B cell (primary cell): ENCODE data around the gene FUS. TPM values are rescaled to one million over a fixed set of nuclear protein-coding genes. Genes with fewer than 3 reads are reported as not detected.

ENCODE experiments used
- ATAC-seq: fragments of 200-7000 bp; cut with Tn5 transposase; one replicate; pipeline ENCODE4 v1.10.0; 2021; ENCODE audit warnings: low read depth, mild to moderate bottlenecking, moderate number of reproducible peaks, moderate library complexity
- CTCF ChIA-PET: fragments of 350-600 bp; sonication (Branson Sonifier 250); formaldehyde crosslinking; loops from one replicate; lab custom pipeline; 2021; ENCODE audit warnings: antibody characterized with exemption, inconsistent platforms; lab: Charles Lee
- POLR2A ChIA-PET: fragments of 350-600 bp; sonication (Branson Sonifier 250); formaldehyde crosslinking; loops from one replicate; lab custom pipeline; 2021; ENCODE audit warnings: antibody characterized with exemption; lab: Charles Lee
- DNase-seq: peaks from one replicate; pipeline ENCODE4 v3.0.0; 2013
- H2AFZ ChIP-seq: 2 replicates; pipeline ENCODE4 v1.6.1; 2012; ENCODE audit warnings: mild to moderate bottlenecking, low read depth, low read length; ENCODE audit not compliant: insufficient read depth, poor library complexity, severe bottlenecking
- H3K27ac ChIP-seq, 2 donors: 1 replicate in 1 of 2; 2 replicates in 1 of 2; pipeline ENCODE4 v1.5.1; 2012 to 2013; ENCODE audit warnings: low read length in 2 of 2, mild to moderate bottlenecking in 2 of 2, moderate library complexity in 1 of 2
- H3K27me3 ChIP-seq, 4 experiments: fragments of 200-600 bp in 1 of 4; sonication (generic) in 1 of 4; replicated peaks in 1 of 4; 1 replicate in 2 of 4; 2 replicates in 2 of 4; pipeline versions ENCODE4 v1.6.1 to v1.7.0; 2013 to 2016; ENCODE audit warnings: low read length in 3 of 4, mild to moderate bottlenecking in 2 of 4, mixed read lengths in 1 of 4, moderate library complexity in 1 of 4; ENCODE audit not compliant: insufficient read depth in 4 of 4, control insufficient read depth in 3 of 4; ENCODE audit errors: control extremely low read depth in 1 of 4
- H3K36me3 ChIP-seq, 2 experiments: replicated peaks in 1 of 2; 1 replicate in 1 of 2; 2 replicates in 1 of 2; pipeline versions ENCODE4 v1.6.1 to v1.7.1; 2013; ENCODE audit warnings: low read length in 1 of 2; ENCODE audit not compliant: insufficient read depth in 2 of 2, control insufficient read depth in 1 of 2; ENCODE audit errors: control extremely low read depth in 1 of 2, extremely low read depth in 1 of 2
- H3K4me1 ChIP-seq, 2 donors: fragments of 200-600 bp in 1 of 2; sonication (generic) in 1 of 2; 1 replicate in 1 of 2; 2 replicates in 1 of 2; pipeline versions ENCODE4 v1.5.1 to v1.6.1; 2013 to 2017; ENCODE audit warnings: low read length in 2 of 2; ENCODE audit not compliant: control insufficient read depth in 2 of 2, insufficient read depth in 2 of 2
- H3K4me2 ChIP-seq: replicated peaks from 2 replicates; pipeline ENCODE3; 2012; ENCODE audit warnings: mild to moderate bottlenecking, low read depth, low read length; ENCODE audit not compliant: poor library complexity, severe bottlenecking
- H3K4me3 ChIP-seq, 5 experiments: fragments of 200-600 bp in 1 of 5; sonication (generic) in 1 of 5; 1 replicate in 3 of 5; 2 replicates in 2 of 5; pipeline versions ENCODE4 v1.5.1 to v1.7.0; 2011 to 2016; ENCODE audit warnings: low read length in 4 of 5, mild to moderate bottlenecking in 4 of 5, low read depth in 2 of 5, control low read depth in 1 of 5, moderate library complexity in 1 of 5; ENCODE audit not compliant: insufficient read depth in 1 of 5; ENCODE audit errors: control extremely low read depth in 1 of 5, extremely low read depth in 1 of 5
- H3K79me2 ChIP-seq: fragments of 200-600 bp; sonication (generic); one replicate; pipeline ENCODE4 v1.6.0; 2016; ENCODE audit warnings: low read length; ENCODE audit not compliant: control insufficient read depth, insufficient read depth
- H3K9ac ChIP-seq: fragments of 200-600 bp; sonication (generic); 2 replicates; pipeline ENCODE4 v1.6.1; 2017; ENCODE audit warnings: mild to moderate bottlenecking, low read length, moderate library complexity
- H3K9me3 ChIP-seq, 3 donors: one replicate each; pipeline versions ENCODE4 v1.6.1 to v1.7.1; 2013; ENCODE audit warnings: low read length in 2 of 3; ENCODE audit not compliant: control insufficient read depth in 2 of 3, insufficient read depth in 1 of 3; ENCODE audit errors: control extremely low read depth in 1 of 3
- H4K20me1 ChIP-seq: 2 replicates; pipeline ENCODE4 v1.6.0; 2012; ENCODE audit warnings: mild to moderate bottlenecking, low read length; ENCODE audit not compliant: insufficient read depth, control insufficient read depth, poor library complexity, severe bottlenecking
- H3K27ac Mint-ChIP-seq: one replicate; pipeline ENCODE4 v1.8.0; 2021; ENCODE audit warnings: mixed read lengths
- H3K27me3 Mint-ChIP-seq: one replicate; pipeline ENCODE4 v1.8.0; 2021; ENCODE audit warnings: mixed read lengths
- H3K4me1 Mint-ChIP-seq: one replicate; pipeline ENCODE4 v1.8.0; 2021; ENCODE audit warnings: mixed read lengths
- H3K4me3 Mint-ChIP-seq: one replicate; pipeline ENCODE4 v1.8.0; 2021; ENCODE audit warnings: mixed read lengths
- H3K9me3 Mint-ChIP-seq: one replicate; pipeline ENCODE4 v1.8.0; 2022; ENCODE audit warnings: mixed read lengths; ENCODE audit not compliant: insufficient read depth
- CTCF ChIP-seq: fragments of 200-600 bp; IDR thresholded peaks from one replicate; pipeline ENCODE4 v1.8.0; 2022; ENCODE audit warnings: antibody characterized with exemption, mild to moderate bottlenecking
- EZH2 ChIP-seq: IDR thresholded peaks from 2 replicates; pipeline ENCODE4 v1.6.1; 2012; ENCODE audit warnings: borderline replicate concordance, low read depth, mild to moderate bottlenecking, moderate library complexity, low read length; ENCODE audit not compliant: insufficient read depth, poor library complexity, severe bottlenecking
- WGBS: methylation state at CpG from one replicate; pipeline ENCODE4 v1.1.5; 2013; ENCODE audit warnings: missing lambda C conversion rate; ENCODE audit not compliant: insufficient coverage; 5-methylcytosine and 5-hydroxymethylcytosine counted together
- intact Hi-C: fragments of 100-400 bp; cut with micrococcal nuclease; formaldehyde crosslinking; loops from one replicate; pipeline ENCODE4 v1.10.0; 2022
- polyA plus RNA-seq: library from polyadenylated mRNA; depleted of rRNA; stranded (reverse); fragments of >200 nt; gene quantifications from 2 replicates; pipeline ENCODE4 v1.2.3, GENCODE V29; 2012
- total RNA-seq, 2 donors: library from RNA; stranded (reverse); fragments of 120-200 nt in 1 of 2; gene quantifications; 1 replicate in 1 of 2; 2 replicates in 1 of 2; pipeline versions ENCODE4 v1.2.3 to v1.2.4, GENCODE V29; 2013 to 2022

The FUS gene
- total and polyA plus RNA-seq, 2 donors (not counting 1 experiment from before 2014, with no cell fraction given) = 181 to 597 TPM

- H2AFZ ChIP-seq = no peak overlapping the region
- no peak overlapping the region for H3K4me3 ChIP-seq
- no peak overlapping the region for H3K4me3 Mint-ChIP-seq
- ATAC-seq (no peak), DNase-seq (no peak)
- peak overlapping the region; percentile 8 for H3K27ac Mint-ChIP-seq
- no peaks in the 10 kb centered on the region for H3K27me3 Mint-ChIP-seq
- peaks cover 19% of the 10 kb centered on the region for H3K4me1 Mint-ChIP-seq
- H3K4me1 ChIP-seq = no peaks in the 10 kb centered on the region
- peaks cover 0 to 81% of the 10 kb centered on the region in 2 experiments for H3K36me3 ChIP-seq
- no peaks in the 10 kb centered on the region for H3K27me3 ChIP-seq
- intact Hi-C loops = no loop called here
- CTCF ChIA-PET = interaction anchor here (1.1 kb wide), 1 partner anchor 189 kb away, joined by 3 read pairs; no protein-coding TSS in a partner anchor
- no peak for TF ChIP-seq CTCF
- no peak for TF ChIP-seq EZH2
- peaks cover 85% of the 10 kb centered on the region for H4K20me1 ChIP-seq
- POLR2A ChIA-PET = interaction anchor here (1.0 kb wide), 1 partner anchor 10 kb away, joined by 3 read pairs; no protein-coding TSS in a partner anchor
- no peak overlapping the region for H3K27ac ChIP-seq
- no peak overlapping the region for H3K4me2 ChIP-seq
- WGBS = 96% methylated on average over 9 of the region's 16 CpGs
- H3K9ac ChIP-seq = no peak overlapping the region
- peaks cover 31% of the 10 kb centered on the region for H3K79me2 ChIP-seq
- no peaks in the 10 kb centered on the region for H3K9me3 Mint-ChIP-seq
- H3K9me3 ChIP-seq = no peaks in the 10 kb centered on the region
These were observed 13.1 kb downstream of the FUS start for GRCh38 chr16:31192856-31193642.

- H3K27ac Mint-ChIP-seq = no peak overlapping the region
- H3K9me3 ChIP-seq = no peaks in the 10 kb centered on the region
- no peak overlapping the region for H3K9ac ChIP-seq
- intact Hi-C loops = no loop called here
- ChIA-PET POLR2A (interaction anchor here (0.5 to 1.0 kb wide), 2 partner anchors 11 to 199 kb away, joined by 3 to 8 read pairs; no protein-coding TSS in a partner anchor), CTCF (interaction anchor here (1.1 kb wide), 1 partner anchor 188 kb away, joined by 3 read pairs; no protein-coding TSS in a partner anchor)
- no peak overlapping the region for H3K4me3 Mint-ChIP-seq
- peaks cover 27% of the 10 kb centered on the region for H3K4me1 Mint-ChIP-seq
- peaks cover 24% of the 10 kb centered on the region for H3K79me2 ChIP-seq
- H2AFZ ChIP-seq = no peak overlapping the region
- no peaks in the 10 kb centered on the region for H3K4me1 ChIP-seq
- whole genome bisulfite sequencing = 100% methylated on average over 1 of the region's 2 CpGs
- TF ChIP-seq EZH2 (no peak), CTCF (no peak)
- H3K9me3 Mint-ChIP-seq = no peaks in the 10 kb centered on the region
- H3K27me3 ChIP-seq = no peaks in the 10 kb centered on the region
- no peak overlapping the region for H3K4me3 ChIP-seq
- H3K4me2 ChIP-seq = no peak overlapping the region
- H3K27me3 Mint-ChIP-seq = no peaks in the 10 kb centered on the region
- DNase-seq (no peak), ATAC-seq (no peak)
- H3K27ac ChIP-seq = no peak overlapping the region
- H3K36me3 ChIP-seq = peaks cover 0 to 78% of the 10 kb centered on the region in 2 experiments
- H4K20me1 ChIP-seq = peaks cover 80% of the 10 kb centered on the region
These were observed 13.9 kb downstream of the FUS start for GRCh38 chr16:31193874-31194273.
